Naive B cell (primary cell): ENCODE data around the gene ANXA8L1. TPM values are rescaled to one million over a fixed set of nuclear protein-coding genes. Genes with fewer than 3 reads are reported as not detected.
"Not testable (repeated sequence)": the region's sequence is repeated elsewhere in the genome, so short reads cannot be mapped to it uniquely, and the experiment has no call there.

Experiments used
- ATAC-seq, 2 donors: fragments of 150-1000 bp; cut with Tn5 transposase; 2 replicates each; pipeline ENCODE4 v1.10.0; 2021; ENCODE audit warnings: low read depth in 2 of 2, mild to moderate bottlenecking in 2 of 2, moderate library complexity in 2 of 2
- DNase-seq: peaks from one replicate; pipeline ENCODE4 v3.0.0; 2022
- H3K27ac Mint-ChIP-seq, 6 donors: one replicate each; pipeline ENCODE4 v1.8.0; 2020 to 2022; ENCODE audit warnings: mild to moderate bottlenecking in 6 of 6, mixed read lengths in 6 of 6, moderate library complexity in 5 of 6, inconsistent platforms in 2 of 6
- H3K27me3 Mint-ChIP-seq, 3 donors: one replicate each; pipeline ENCODE4 v1.8.0; 2021 to 2022; ENCODE audit warnings: mixed read lengths in 3 of 3, mild to moderate bottlenecking in 1 of 3
- H3K36me3 Mint-ChIP-seq, 2 donors: one replicate each; pipeline ENCODE4 v1.8.0; 2020 to 2022; ENCODE audit warnings: mixed read lengths in 2 of 2, inconsistent platforms in 1 of 2, mild to moderate bottlenecking in 1 of 2
- H3K4me1 Mint-ChIP-seq, 3 donors: one replicate each; pipeline ENCODE4 v1.8.0; 2020 to 2022; ENCODE audit warnings: mixed read lengths in 3 of 3, inconsistent platforms in 1 of 3, mild to moderate bottlenecking in 1 of 3, moderate library complexity in 1 of 3
- H3K4me3 Mint-ChIP-seq, 8 donors: one replicate each; pipeline ENCODE4 v1.8.0; 2020 to 2022; ENCODE audit warnings: mild to moderate bottlenecking in 8 of 8, mixed read lengths in 8 of 8, moderate library complexity in 8 of 8, inconsistent platforms in 2 of 8
- H3K9me3 Mint-ChIP-seq, 7 donors: one replicate each; pipeline ENCODE4 v1.8.0; 2020 to 2022; ENCODE audit warnings: mixed read lengths in 7 of 7, mild to moderate bottlenecking in 5 of 7, inconsistent platforms in 2 of 7, moderate library complexity in 1 of 7
- polyA plus RNA-seq, 6 donors: library from polyadenylated mRNA; unstranded; fragments of 300-500 nt; fragmentation: Illumina TruSeq; gene quantifications; one replicate each; pipeline ENCODE4 v1.2.3, GENCODE V29; 2021; ENCODE audit warnings: low read depth in 6 of 6

The ANXA8L1 gene
- polyA plus RNA-seq: not detected

GRCh38 chr10:46375406-46375805, at the start of gene ANXA8L1:
Gene ANXA8L1 (plus strand): TSS chr10:46375776. CDS start chr10:46375852, 76 bp downstream.
- H3K4me1 Mint-ChIP-seq, ATAC-seq, DNase-seq, H3K27me3 Mint-ChIP-seq, H3K36me3 Mint-ChIP-seq, H3K27ac Mint-ChIP-seq, H3K9me3 Mint-ChIP-seq, H3K4me3 Mint-ChIP-seq: not testable (repeated sequence)

GRCh38 chr10:46326066-46326465, 49.5 kb upstream of the ANXA8L1 start:
- DNase-seq: no peak
- Mint-ChIP-seq H3K4me1 (peaks cover 0 to 3% (median 0%) of the 10 kb centered on the region in 3 donors), H3K36me3 (no peaks in the 10 kb centered on the region), H3K4me3 (no peak overlapping the region), H3K9me3 (no peaks in the 10 kb centered on the region), H3K27ac (peak overlapping the region in 1 of 6 donors; percentile 17), H3K27me3 (peaks cover 5 to 18% (median 6%) of the 10 kb centered on the region in 3 donors)
- ATAC-seq: no peak

GRCh38 chr10:46326971-46327370, 48.6 kb upstream of the ANXA8L1 start:
- ATAC-seq (no peak), DNase-seq (no peak)
- Mint-ChIP-seq H3K9me3 (no peaks in the 10 kb centered on the region), H3K4me3 (no peak overlapping the region), H3K27me3 (peaks cover 5 to 18% (median 6%) of the 10 kb centered on the region in 3 donors), H3K36me3 (no peaks in the 10 kb centered on the region), H3K27ac (peak overlapping the region in 1 of 6 donors; percentile 49), H3K4me1 (peaks cover 0 to 3% (median 0%) of the 10 kb centered on the region in 3 donors)

GRCh38 chr10:46327685-46328084, 47.9 kb upstream of the ANXA8L1 start:
- peaks cover 0 to 3% (median 0%) of the 10 kb centered on the region in 3 donors for H3K4me1 Mint-ChIP-seq
- DNase-seq: no peak

GRCh38 chr10:46328853-46329689, 46.5 kb upstream of the ANXA8L1 start:
- DNase-seq (no peak), ATAC-seq (no peak)
- H3K4me1 Mint-ChIP-seq: peaks cover 0 to 3% (median 0%) of the 10 kb centered on the region in 3 donors
- no peaks in the 10 kb centered on the region for H3K9me3 Mint-ChIP-seq
- H3K36me3 Mint-ChIP-seq: no peaks in the 10 kb centered on the region
- peak overlapping the region in 1 of 6 donors; percentile 78 for H3K27ac Mint-ChIP-seq
- H3K4me3 Mint-ChIP-seq: no peak overlapping the region
- peaks cover 5 to 18% (median 6%) of the 10 kb centered on the region in 3 donors for H3K27me3 Mint-ChIP-seq

More at GRCh38 chr10:46327685-46328084, 47.9 kb upstream of the ANXA8L1 start:
- peaks cover 5 to 18% (median 6%) of the 10 kb centered on the region in 3 donors for H3K27me3 Mint-ChIP-seq
- no peak overlapping the region for H3K4me3 Mint-ChIP-seq
- H3K36me3 Mint-ChIP-seq: no peaks in the 10 kb centered on the region
- no peak for ATAC-seq
- H3K9me3 Mint-ChIP-seq: no peaks in the 10 kb centered on the region
- H3K27ac Mint-ChIP-seq: no peak overlapping the region

- DNase-seq: no peak
- no peak for ATAC-seq
- H3K27ac Mint-ChIP-seq: no peak overlapping the region
- no peaks in the 10 kb centered on the region for H3K36me3 Mint-ChIP-seq
- H3K4me3 Mint-ChIP-seq: no peak overlapping the region
- H3K4me1 Mint-ChIP-seq: peaks cover 0 to 3% (median 0%) of the 10 kb centered on the region in 3 donors
- H3K9me3 Mint-ChIP-seq: no peaks in the 10 kb centered on the region
- H3K27me3 Mint-ChIP-seq: peaks cover 5 to 18% (median 6%) of the 10 kb centered on the region in 3 donors
Observed at GRCh38 chr10:46329690-46330016, 45.9 kb upstream of the ANXA8L1 start.

- Mint-ChIP-seq H3K36me3 (no peaks in the 10 kb centered on the region), H3K9me3 (no peaks in the 10 kb centered on the region), H3K4me1 (peaks cover 0 to 3% (median 0%) of the 10 kb centered on the region in 3 donors), H3K4me3 (no peak overlapping the region), H3K27ac (no peak overlapping the region), H3K27me3 (peaks cover 3 to 16% (median 6%) of the 10 kb centered on the region in 3 donors)
- ATAC-seq (no peak), DNase-seq (no peak)
Observed at GRCh38 chr10:46330894-46331293, 44.7 kb upstream of the ANXA8L1 start.

- H3K9me3 Mint-ChIP-seq, H3K4me3 Mint-ChIP-seq, H3K4me1 Mint-ChIP-seq, H3K36me3 Mint-ChIP-seq, ATAC-seq, DNase-seq, H3K27ac Mint-ChIP-seq, H3K27me3 Mint-ChIP-seq: not testable (repeated sequence)
Observed at GRCh38 chr10:46365484-46365883, 10.1 kb upstream of the ANXA8L1 start.

GRCh38 chr10:46367209-46367608, 8.4 kb upstream of the ANXA8L1 start:
- not testable (repeated sequence) for H3K27me3 Mint-ChIP-seq, H3K9me3 Mint-ChIP-seq, H3K27ac Mint-ChIP-seq, DNase-seq, H3K4me1 Mint-ChIP-seq, H3K36me3 Mint-ChIP-seq, H3K4me3 Mint-ChIP-seq, ATAC-seq

- ATAC-seq, H3K9me3 Mint-ChIP-seq, H3K27me3 Mint-ChIP-seq, DNase-seq, H3K4me3 Mint-ChIP-seq, H3K4me1 Mint-ChIP-seq, H3K36me3 Mint-ChIP-seq, H3K27ac Mint-ChIP-seq: not testable (repeated sequence)
Observed at GRCh38 chr10:46367666-46368240, 7.8 kb upstream of the ANXA8L1 start.

- not testable (repeated sequence) for H3K27me3 Mint-ChIP-seq, DNase-seq, H3K36me3 Mint-ChIP-seq, H3K4me3 Mint-ChIP-seq, H3K9me3 Mint-ChIP-seq, ATAC-seq, H3K27ac Mint-ChIP-seq, H3K4me1 Mint-ChIP-seq
Observed at GRCh38 chr10:46368956-46369355, 6.6 kb upstream of the ANXA8L1 start.

GRCh38 chr10:46374410-46374809, 1.2 kb upstream of the ANXA8L1 start:
- not testable (repeated sequence) for ATAC-seq, H3K27me3 Mint-ChIP-seq, H3K4me1 Mint-ChIP-seq, H3K36me3 Mint-ChIP-seq, DNase-seq, H3K4me3 Mint-ChIP-seq, H3K9me3 Mint-ChIP-seq, H3K27ac Mint-ChIP-seq

GRCh38 chr10:46377022-46377421, 1.4 kb downstream of the ANXA8L1 start:
- not testable (repeated sequence) for H3K4me1 Mint-ChIP-seq, H3K36me3 Mint-ChIP-seq, H3K9me3 Mint-ChIP-seq, H3K27ac Mint-ChIP-seq, H3K4me3 Mint-ChIP-seq, DNase-seq, ATAC-seq, H3K27me3 Mint-ChIP-seq

GRCh38 chr10:46377651-46378050, 2.1 kb downstream of the ANXA8L1 start:
- H3K9me3 Mint-ChIP-seq, H3K27ac Mint-ChIP-seq, ATAC-seq, H3K4me3 Mint-ChIP-seq, DNase-seq, H3K27me3 Mint-ChIP-seq, H3K4me1 Mint-ChIP-seq, H3K36me3 Mint-ChIP-seq: not testable (repeated sequence)
